DND-41 (cell line): ENCODE results near the gene PEPD.

Experiments used
- ATAC-seq: fragments of 200-7000 bp; cut with Tn5 transposase; 3 replicates; pipeline ENCODE4 v1.9.1; 2021; ENCODE audit warnings: low read depth; ENCODE audit not compliant: insufficient read depth
- DNase-seq: peaks from one replicate; pipeline ENCODE4 v3.0.0-alpha.2; 2020
- H2AFZ ChIP-seq: 2 replicates; pipeline ENCODE4 v1.6.0; 2012; ENCODE audit warnings: low read depth, low read length
- H3K27ac ChIP-seq: 2 replicates; pipeline ENCODE4 v1.5.1; 2012; ENCODE audit warnings: low read length, inconsistent platforms
- H3K27me3 ChIP-seq: fragments of 200-600 bp; sonication (generic); 2 replicates; pipeline ENCODE4 v1.6.0; 2012; ENCODE audit warnings: low read length, mild to moderate bottlenecking, inconsistent platforms; ENCODE audit not compliant: insufficient read depth, poor library complexity
- H3K36me3 ChIP-seq: 2 replicates; pipeline ENCODE4 v1.5.1; 2012; ENCODE audit warnings: low read length, inconsistent platforms; ENCODE audit not compliant: insufficient read depth
- H3K4me1 ChIP-seq: 2 replicates; pipeline ENCODE4 v1.5.1; 2012; ENCODE audit warnings: mild to moderate bottlenecking, low read length; ENCODE audit not compliant: insufficient read depth
- H3K4me2 ChIP-seq: 2 replicates; pipeline ENCODE4 v1.6.0; 2012; ENCODE audit warnings: mild to moderate bottlenecking, moderate library complexity, low read length, inconsistent platforms; ENCODE audit not compliant: insufficient read depth
- H3K4me3 ChIP-seq, 2 experiments: fragments of 200-600 bp in 1 of 2; shearing (Covaris generic) in 1 of 2; 2 replicates each; pipeline ENCODE4 v1.5.1; 2012 to 2016; ENCODE audit warnings: inconsistent platforms in 2 of 2, low read length in 2 of 2, mild to moderate bottlenecking in 2 of 2, low read depth in 1 of 2, moderate library complexity in 1 of 2
- H3K79me2 ChIP-seq: 2 replicates; pipeline ENCODE4 v1.6.0; 2012; ENCODE audit warnings: low read length, inconsistent platforms; ENCODE audit not compliant: insufficient read depth
- H3K9ac ChIP-seq: 2 replicates; pipeline ENCODE4 v1.6.0; 2012; ENCODE audit warnings: low read depth, mild to moderate bottlenecking, inconsistent platforms, low read length, moderate library complexity
- H3K9me3 ChIP-seq: 2 replicates; pipeline ENCODE4 v1.5.1; 2012; ENCODE audit warnings: low read length, moderate library complexity, mild to moderate bottlenecking, inconsistent platforms; ENCODE audit not compliant: insufficient read depth, severe bottlenecking
- H4K20me1 ChIP-seq: 2 replicates; pipeline ENCODE4 v1.6.0; 2012; ENCODE audit warnings: low read length; ENCODE audit not compliant: insufficient read depth
- CTCF ChIP-seq: IDR thresholded peaks from 2 replicates; pipeline ENCODE4 v1.5.1; 2012; ENCODE audit warnings: borderline replicate concordance, low read length, moderate library complexity, mild to moderate bottlenecking; ENCODE audit not compliant: poor library complexity, severe bottlenecking; ENCODE audit errors: extremely low read depth
- EZH2 ChIP-seq: IDR thresholded peaks from 3 replicates; pipeline ENCODE4 v1.6.1; 2012; ENCODE audit warnings: borderline replicate concordance, low read depth, mild to moderate bottlenecking, moderate library complexity, low read length, inconsistent platforms; ENCODE audit not compliant: severe bottlenecking

PEPD gene

GRCh38 chr19:33501693-33502356 is 19.8 kb downstream of the PEPD start:
- Histone ChIP-seq H3K9me3 (no peaks in the 10 kb centered on the region), H3K36me3 (0 out of 2 replicates have a peak, but pooled peaks cover 5% of the 10 kb centered on the region), H2AFZ (no peak overlapping the region), H3K4me3 (no peak overlapping the region), H4K20me1 (peaks cover 6% of the 10 kb centered on the region; the same call in 1 of the 2 replicates), H3K79me2 (no peaks in the 10 kb centered on the region), H3K9ac (no peak overlapping the region), H3K27me3 (no peaks in the 10 kb centered on the region), H3K4me1 (no peaks in the 10 kb centered on the region), H3K4me2 (no peak overlapping the region), H3K27ac (no peak overlapping the region)
- DNase-seq, result no peak
- TF ChIP-seq CTCF (no peak), EZH2 (no peak)
- ATAC-seq, result no peak

GRCh38 chr19:33500991-33501390 is 20.6 kb downstream of the PEPD start:
- ATAC-seq, result no peak
- Histone ChIP-seq H3K4me2 (no peak overlapping the region), H3K4me3 (no peak overlapping the region), H4K20me1 (peaks cover 6% of the 10 kb centered on the region; the same call in 1 of the 2 replicates), H3K79me2 (no peaks in the 10 kb centered on the region), H2AFZ (no peak overlapping the region), H3K27ac (no peak overlapping the region), H3K9me3 (no peaks in the 10 kb centered on the region), H3K4me1 (no peaks in the 10 kb centered on the region), H3K27me3 (no peaks in the 10 kb centered on the region), H3K9ac (no peak overlapping the region), H3K36me3 (0 out of 2 replicates have a peak, but pooled peaks cover 5% of the 10 kb centered on the region)
- DNase-seq, result no peak
- no peak for TF ChIP-seq CTCF
- no peak for TF ChIP-seq EZH2

GRCh38 chr19:33500586-33500985 is 21.0 kb downstream of the PEPD start:
- H3K27ac ChIP-seq, result no peak overlapping the region

More at GRCh38 chr19:33500586-33500985, 21.0 kb downstream of the PEPD start:
- H3K27me3 ChIP-seq, result no peaks in the 10 kb centered on the region
- H4K20me1 ChIP-seq, result peaks cover 5% of the 10 kb centered on the region; the same call in 1 of the 2 replicates
- no peak overlapping the region for H3K4me3 ChIP-seq
- H3K79me2 ChIP-seq, result no peaks in the 10 kb centered on the region
- H2AFZ ChIP-seq, result no peak overlapping the region
- no peaks in the 10 kb centered on the region for H3K4me1 ChIP-seq
- no peaks in the 10 kb centered on the region for H3K9me3 ChIP-seq
- 0 out of 2 replicates have a peak, but pooled peaks cover 5% of the 10 kb centered on the region for H3K36me3 ChIP-seq
- no peak overlapping the region for H3K4me2 ChIP-seq
- no peak for TF ChIP-seq CTCF
- no peak for TF ChIP-seq EZH2
- no peak overlapping the region for H3K9ac ChIP-seq
- ATAC-seq (no peak), DNase-seq (no peak)
